K562 (cell line): Measurements from ENCODE around the gene PATL2. TPM values are rescaled to one million over a fixed set of nuclear protein-coding genes. Genes with fewer than 3 reads are reported as not detected.

Experiments used
- ELF2 ChIP-seq: fragments of 250-450 bp; sonication (Bioruptor Pico); IDR thresholded peaks from 2 replicates; pipeline ENCODE4 v1.5.0; 2021; ENCODE audit warnings: mild to moderate bottlenecking
- FOXK1 ChIP-seq: sonication (generic); formaldehyde crosslinking; IDR thresholded peaks from 2 replicates; pipeline ENCODE4 v1.8.0; 2022; ENCODE audit warnings: missing genetic modification reagents, mild to moderate bottlenecking, borderline replicate concordance
- KDM5B ChIP-seq: fragments of 200-600 bp; sonication (generic); IDR thresholded peaks from 2 replicates; pipeline ENCODE4 v1.6.1; 2012; ENCODE audit warnings: low read depth, mild to moderate bottlenecking, moderate library complexity, low read length, control low read depth, inconsistent platforms; ENCODE audit not compliant: insufficient replicate concordance
- MEIS2 ChIP-seq: fragments of 450-650 bp; IDR thresholded peaks from 2 replicates; pipeline ENCODE4 v1.6.1; 2014; ENCODE audit warnings: mild to moderate bottlenecking; ENCODE audit not compliant: partially characterized antibody
- NRF1 ChIP-seq, 2 experiments: fragments of 450-650 bp; IDR thresholded peaks in 1 of 2; conservative IDR thresholded peaks in 1 of 2; 2 replicates each; pipeline ENCODE4 v1.6.1; 2014; ENCODE audit warnings: mild to moderate bottlenecking in 2 of 2
- PHF8 ChIP-seq: fragments of 200-600 bp; sonication (generic); IDR thresholded peaks from 2 replicates; pipeline ENCODE4 v1.6.1; 2012; ENCODE audit warnings: mixed run types, mild to moderate bottlenecking, inconsistent platforms, low read length, moderate library complexity, borderline replicate concordance
- PRPF4 ChIP-seq: fragments of 200-400 bp; formaldehyde crosslinking; IDR thresholded peaks from one replicate; pipeline ENCODE4 v1.6.1; 2017; ENCODE audit warnings: low read length, low read depth, mild to moderate bottlenecking; ENCODE audit not compliant: insufficient read depth, poor library complexity, severe bottlenecking
- RFX5 ChIP-seq: IDR thresholded peaks from 2 replicates; pipeline ENCODE4 v1.6.1; 2011; ENCODE audit warnings: low read depth, mild to moderate bottlenecking, improper control_type of control experiment, low read length
- SMARCA4 ChIP-seq: fragments of 450-650 bp; IDR thresholded peaks from 2 replicates; pipeline ENCODE4 v1.6.1; 2016
- SMARCB1 ChIP-seq: IDR thresholded peaks from 2 replicates; pipeline ENCODE4 v1.6.1; 2011; ENCODE audit warnings: improper control_type of control experiment, low read depth; ENCODE audit not compliant: insufficient read length
- STAT5A ChIP-seq: IDR thresholded peaks from 2 replicates; pipeline ENCODE4 v1.6.1; 2012; ENCODE audit warnings: low read length, inconsistent platforms, borderline replicate concordance
- SUPT5H ChIP-seq: fragments of 450-650 bp; IDR thresholded peaks from 2 replicates; pipeline ENCODE4 v1.6.1; 2016
- TEAD2 ChIP-seq: fragments of 450-650 bp; IDR thresholded peaks from 2 replicates; pipeline ENCODE4 v1.6.1; 2016; ENCODE audit warnings: missing genetic modification characterization, control low read depth, missing compliant biosample characterization
- USF1 ChIP-seq: sonication (generic); formaldehyde crosslinking; IDR thresholded peaks from 2 replicates; pipeline ENCODE4 v1.9.0; 2022; ENCODE audit warnings: mild to moderate bottlenecking, missing genetic modification reagents
- ZNF431 ChIP-seq: sonication (generic); formaldehyde crosslinking; IDR thresholded peaks from 2 replicates; pipeline ENCODE4 v1.8.0; 2022; ENCODE audit warnings: mild to moderate bottlenecking, missing genetic modification reagents
- ZNF668 ChIP-seq: fragments of 250-450 bp; sonication (Bioruptor Pico); IDR thresholded peaks from 2 replicates; pipeline ENCODE4 v1.8.0; 2022; ENCODE audit warnings: mild to moderate bottlenecking, inconsistent platforms
- ZNF696 ChIP-seq: fragments of 250-450 bp; sonication (Bioruptor Pico); conservative IDR thresholded peaks from 2 replicates; pipeline ENCODE4 v1.4.0; 2020; ENCODE audit warnings: mild to moderate bottlenecking, moderate library complexity
- ZNF780A ChIP-seq: fragments of 250-450 bp; sonication (Bioruptor Pico); IDR thresholded peaks from 2 replicates; pipeline ENCODE4 v1.5.0; 2021; ENCODE audit warnings: mild to moderate bottlenecking
- polyA plus RNA-seq, 8 experiments: library from polyadenylated mRNA; depleted of rRNA in 4 of 8; stranded (reverse) in 5 of 8; unstranded in 3 of 8; fragments of >200 nt; fragmentation: Nextera tagmentation in 2 of 8; fragmentation: Illumina TruSeq in 1 of 8; extraction: Ambion mirVana in 2 of 8; extraction: Trizol in 1 of 8; gene quantifications; 2 replicates each; pipeline versions ENCODE4 v1.2.1 to v1.2.3, GENCODE V29; 2011 to 2014; ENCODE audit warnings: inconsistent platforms in 1 of 8, missing spikeins in 1 of 8
- total RNA-seq, 7 experiments: library from RNA; depleted of rRNA in 6 of 7; stranded (reverse); fragments of >200 nt in 6 of 7; fragmentation: Illumina TruSeq in 2 of 7; extraction: Trizol in 2 of 7; gene quantifications; 2 replicates each; pipeline versions ENCODE4 v1.2.1 to v1.2.3, GENCODE V29; 2011 to 2021; ENCODE audit warnings: low replicate concordance in 1 of 7
- TF ChIP-seq, protein P1 (sequence below), 2 experiments: IDR thresholded peaks in 1 of 2; conservative IDR thresholded peaks in 1 of 2; 2 replicates each; pipeline ENCODE4 v1.6.1; 2016; ENCODE audit warnings: low read depth in 2 of 2, mild to moderate bottlenecking in 1 of 2, missing compliant biosample characterization in 1 of 2, missing genetic modification characterization in 1 of 2, moderate library complexity in 1 of 2
- TF ChIP-seq, protein P2 (sequence below): fragments of 250-450 bp; sonication (Bioruptor Pico); IDR thresholded peaks from 2 replicates; pipeline ENCODE4 v1.8.0; 2021; ENCODE audit warnings: moderate library complexity, mild to moderate bottlenecking, inconsistent platforms
- TF ChIP-seq, protein P3 (sequence below): IDR thresholded peaks from 2 replicates; pipeline ENCODE4 v1.6.1; 2011; ENCODE audit not compliant: insufficient read length; ENCODE audit errors: extremely low read depth
- TF ChIP-seq, protein P4 (sequence below): fragments of 450-650 bp; formaldehyde crosslinking; IDR thresholded peaks from 2 replicates; pipeline ENCODE4 v1.4.0; 2022; ENCODE audit warnings: mild to moderate bottlenecking, moderate library complexity

PATL2 gene
- total and polyA plus RNA-seq, 9 of the 15 experiments (the other 6 are each of a cell fraction or from before 2014, with no cell fraction given), result 0.42 to 1.1 (median 0.86) TPM

- TF ChIP-seq, protein P1, sequence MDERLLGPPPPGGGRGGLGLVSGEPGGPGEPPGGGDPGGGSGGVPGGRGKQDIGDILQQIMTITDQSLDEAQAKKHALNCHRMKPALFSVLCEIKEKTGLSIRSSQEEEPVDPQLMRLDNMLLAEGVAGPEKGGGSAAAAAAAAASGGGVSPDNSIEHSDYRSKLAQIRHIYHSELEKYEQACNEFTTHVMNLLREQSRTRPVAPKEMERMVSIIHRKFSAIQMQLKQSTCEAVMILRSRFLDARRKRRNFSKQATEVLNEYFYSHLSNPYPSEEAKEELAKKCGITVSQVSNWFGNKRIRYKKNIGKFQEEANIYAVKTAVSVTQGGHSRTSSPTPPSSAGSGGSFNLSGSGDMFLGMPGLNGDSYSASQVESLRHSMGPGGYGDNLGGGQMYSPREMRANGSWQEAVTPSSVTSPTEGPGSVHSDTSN (CRISPR knock-in tag; IDR thresholded peaks at IDR 0.05; ENCODE audit: low read depth), result no peak
- TF ChIP-seq, protein P1 (tag; conservative IDR thresholded peaks at IDR 0.05; ENCODE audit: low read depth), result no peak
- no peak for TF ChIP-seq SMARCA4
- peak; percentile 38; the same call in 1 of the 2 replicates for TF ChIP-seq USF1 (CRISPR knock-in tag)
- TF ChIP-seq ZNF668 (CRISPR knock-in tag), result no peak
- TF ChIP-seq, protein P2, sequence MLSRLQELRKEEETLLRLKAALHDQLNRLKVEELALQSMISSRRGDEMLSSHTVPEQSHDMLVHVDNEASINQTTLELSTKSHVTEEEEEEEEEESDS (CRISPR knock-in tag), result no peak
- 0 out of 2 replicates have a peak, but pooled peaks have one; percentile 54 for TF ChIP-seq ELF2
- TF ChIP-seq MEIS2, result peak; percentile 6
- peak; percentile 26 to 42; a peak in 3 of 4 replicates for TF ChIP-seq NRF1 (conservative IDR thresholded peaks at IDR 0.05 in 1 of 2, IDR thresholded peaks at IDR 0.05 in 1 of 2)
- TF ChIP-seq ZNF780A (CRISPR knock-in tag), result no peak
- peak; percentile 61; the same call in 1 of the 2 replicates for TF ChIP-seq TEAD2 (tag)
- TF ChIP-seq PHF8, result peak; percentile 87; the same call in 1 of the 2 replicates
- TF ChIP-seq, protein P3, sequence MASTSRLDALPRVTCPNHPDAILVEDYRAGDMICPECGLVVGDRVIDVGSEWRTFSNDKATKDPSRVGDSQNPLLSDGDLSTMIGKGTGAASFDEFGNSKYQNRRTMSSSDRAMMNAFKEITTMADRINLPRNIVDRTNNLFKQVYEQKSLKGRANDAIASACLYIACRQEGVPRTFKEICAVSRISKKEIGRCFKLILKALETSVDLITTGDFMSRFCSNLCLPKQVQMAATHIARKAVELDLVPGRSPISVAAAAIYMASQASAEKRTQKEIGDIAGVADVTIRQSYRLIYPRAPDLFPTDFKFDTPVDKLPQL, result peak; percentile 87
- TF ChIP-seq ZNF696 (CRISPR knock-in tag), result no peak
- TF ChIP-seq SMARCB1, result peak; percentile 57
- TF ChIP-seq, protein P4, sequence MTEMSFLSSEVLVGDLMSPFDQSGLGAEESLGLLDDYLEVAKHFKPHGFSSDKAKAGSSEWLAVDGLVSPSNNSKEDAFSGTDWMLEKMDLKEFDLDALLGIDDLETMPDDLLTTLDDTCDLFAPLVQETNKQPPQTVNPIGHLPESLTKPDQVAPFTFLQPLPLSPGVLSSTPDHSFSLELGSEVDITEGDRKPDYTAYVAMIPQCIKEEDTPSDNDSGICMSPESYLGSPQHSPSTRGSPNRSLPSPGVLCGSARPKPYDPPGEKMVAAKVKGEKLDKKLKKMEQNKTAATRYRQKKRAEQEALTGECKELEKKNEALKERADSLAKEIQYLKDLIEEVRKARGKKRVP (CRISPR knock-in tag), result no peak
- TF ChIP-seq ZNF431 (CRISPR knock-in tag), result no peak; the same call in 1 of the 2 replicates
- peak; percentile 99 for TF ChIP-seq KDM5B
- TF ChIP-seq PRPF4, result no peak
- TF ChIP-seq STAT5A, result no peak
- peak; percentile 99 for TF ChIP-seq RFX5
- peak; percentile 99 for TF ChIP-seq SUPT5H
- 0 out of 2 replicates have a peak, but pooled peaks have one; percentile 61 for TF ChIP-seq FOXK1 (CRISPR knock-in tag)
Measured at GRCh38 chr15:44711096-44711742, at the start of gene PATL2, which contains the start of gene B2M (continued).
